ENCODE results near the gene PJA2. TPM values are rescaled to one million over a fixed set of nuclear protein-coding genes. Genes with fewer than 3 reads are reported as not detected.

PJA2 gene
- total and polyA plus RNA-seq, 2 of the 8 experiments (the other 6 are each of a cell fraction or from before 2014, with no cell fraction given), result 15.3 to 47.7 TPM

DNA sequence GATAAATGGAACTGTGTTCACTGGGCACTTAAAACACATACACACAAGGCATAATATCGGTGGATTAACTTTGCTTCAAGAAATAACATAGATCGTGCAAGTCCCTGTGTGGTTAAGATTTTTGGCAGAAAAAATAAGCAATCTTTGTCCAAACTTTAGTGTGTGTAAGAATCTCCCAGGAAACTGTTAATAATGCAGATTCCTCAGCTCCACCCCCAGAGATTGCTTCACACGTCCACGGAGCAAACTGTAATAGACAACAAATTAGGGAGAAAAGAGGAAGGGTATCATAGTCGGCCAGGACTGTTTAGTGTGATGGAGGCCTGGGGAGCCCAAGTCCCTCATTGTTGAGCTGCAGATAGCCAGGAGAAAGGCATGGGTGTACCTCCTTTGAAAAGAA is 84.8 kb downstream of the PJA2 start:
- Histone ChIP-seq H3K4me3 (ENCODE audit: extremely low read depth in 1 of 4, insufficient read depth in 2 of 4, low read depth in 3 of 4, low read length in 4 of 4) (no peak overlapping the region), H3K9ac (replicated peaks in 1 of 4; ENCODE audit: extremely low read depth in 1 of 4, low read depth in 3 of 4, low read length in 3 of 4) (no peak overlapping the region), H3K18ac (ENCODE audit: extremely low read depth, low read length) (no peak overlapping the region), H3K36me3 (ENCODE audit: control insufficient read depth in 2 of 4, insufficient read depth in 4 of 4, low read length in 3 of 4) (no peaks in the 10 kb centered on the region), H3K56ac (replicated peaks; ENCODE audit: insufficient read length, low read depth, low read length) (no peak overlapping the region), H4K91ac (replicated peaks; ENCODE audit: insufficient read length, low read length) (no peak overlapping the region), H2AK5ac (ENCODE audit: low read depth, low read length) (no peak overlapping the region), H4K8ac (ENCODE audit: extremely low read depth, insufficient read depth, low read length) (no peak overlapping the region), H4K5ac (ENCODE audit: insufficient read length, low read depth, low read length) (no peak overlapping the region), H3K27me3 (replicated peaks in 1 of 4; ENCODE audit: control insufficient read depth in 3 of 4, extremely low read depth in 1 of 4, insufficient read depth in 3 of 4, low read length in 3 of 4) (peaks cover 0 to 1% (median 0%) of the 10 kb centered on the region in 4 experiments; a peak in 1 of 7 replicates), H2BK120ac (replicated peaks; ENCODE audit: low read depth, low read length) (no peak overlapping the region), H2BK15ac (ENCODE audit: low read length) (no peak overlapping the region), H2AFZ (ENCODE audit: low read length) (no peak overlapping the region), H3K79me2 (ENCODE audit: control insufficient read depth in 1 of 2, insufficient read depth in 2 of 2, low read length in 2 of 2) (no peaks in the 10 kb centered on the region), H3K23me2 (ENCODE audit: low read depth, low read length) (no peaks in the 10 kb centered on the region), H3K9me3 (ENCODE audit: insufficient read depth in 2 of 2, low read depth in 1 of 2, low read length in 1 of 2) (no peaks in the 10 kb centered on the region), H2BK12ac (ENCODE audit: low read depth, low read length) (no peak overlapping the region), H2BK20ac (ENCODE audit: low read length) (no peak overlapping the region), H3K4ac (replicated peaks; ENCODE audit: insufficient read length, low read depth, low read length) (no peak overlapping the region), H4K20me1 (replicated peaks in 1 of 2; ENCODE audit: control insufficient read depth in 1 of 2, insufficient read depth in 2 of 2, low read length in 2 of 2) (no peaks in the 10 kb centered on the region), H3K4me1 (replicated peaks in 1 of 4; ENCODE audit: control insufficient read depth in 3 of 4, insufficient read depth in 4 of 4, low read length in 3 of 4) (no peaks in the 10 kb centered on the region), H3K4me2 (ENCODE audit: insufficient read depth in 1 of 2, low read depth in 2 of 2, low read length in 2 of 2) (no peak overlapping the region), H3K14ac (ENCODE audit: insufficient read length) (no peak overlapping the region), H3K79me1 (ENCODE audit: low read depth, low read length) (no peaks in the 10 kb centered on the region), H3K23ac (ENCODE audit: insufficient read length) (no peak overlapping the region), H3K27ac (ENCODE audit: low read depth, low read length) (no peak overlapping the region), H2BK5ac (ENCODE audit: low read depth, low read length) (no peak overlapping the region)
- CTCF ChIA-PET (ENCODE audit: partially characterized antibody), result interaction anchor here (0.8 to 1.7 kb wide), 2 partner anchors 10 to 175 kb away, joined by 3 read pairs; no protein-coding TSS in a partner anchor
- TF ChIP-seq CREB1 (IDR thresholded peaks at IDR 0.05), result no peak
- no peak for TF ChIP-seq SUZ12 (IDR thresholded peaks at IDR 0.05; ENCODE audit: low read length)
- TF ChIP-seq SIRT6 (IDR thresholded peaks at IDR 0.05; ENCODE audit: low read length), result no peak
- TF ChIP-seq E2F6 (IDR thresholded peaks at IDR 0.05), result no peak
- TF ChIP-seq CBX5 (IDR thresholded peaks at IDR 0.05; ENCODE audit: low read depth, low read length), result no peak
- TF ChIP-seq CBX8 (IDR thresholded peaks at IDR 0.05; ENCODE audit: borderline replicate concordance, low read depth, low read length), result no peak
- no peak for TF ChIP-seq NRF1 (IDR thresholded peaks at IDR 0.05; ENCODE audit: low read depth, low read length)
- TF ChIP-seq GTF2F1 (IDR thresholded peaks at IDR 0.05; ENCODE audit: borderline replicate concordance, low read depth, low read length), result no peak
- TF ChIP-seq POLR2A (IDR thresholded peaks at IDR 0.05; ENCODE audit: control extremely low read depth in 1 of 2, low read depth in 2 of 2, low read length in 2 of 2), result no peak
- no peak for TF ChIP-seq TCF12 (IDR thresholded peaks at IDR 0.05; ENCODE audit: low read depth, low read length)
- TF ChIP-seq RXRA (IDR thresholded peaks at IDR 0.05; ENCODE audit: insufficient read depth, low read depth, low read length), result no peak
- TF ChIP-seq TAF1 (IDR thresholded peaks at IDR 0.05; ENCODE audit: low read depth, low read length), result no peak
- no peak for DNase-seq (ENCODE audit: low read depth in 1 of 2, low spot score in 2 of 2)
- 80% methylated on average over 5 of the region's 5 CpGs; no CpG with 5 or more reads in 1 of the 2 experiments for WGBS, 2 experiments (ENCODE audit: extremely low coverage in 1 of 2, insufficient coverage in 1 of 2, insufficient read length in 1 of 2, insufficient replicate concordance in 2 of 2, low coverage in 1 of 2, low lambda C conversion rate in 2 of 2, missing lambda C conversion rate in 1 of 2)
- no peak for FAIRE-seq
- POLR2A ChIA-PET (ENCODE audit: partially characterized antibody), result no interaction called here

Measured in H1 (cell line).